Measurements from ENCODE around the gene HSF4. TPM values are rescaled to one million over a fixed set of nuclear protein-coding genes. Genes with fewer than 3 reads are reported as not detected.

HSF4 gene
- total RNA-seq, 1 donor from 2014 or later: 19.0 TPM

DNA sequence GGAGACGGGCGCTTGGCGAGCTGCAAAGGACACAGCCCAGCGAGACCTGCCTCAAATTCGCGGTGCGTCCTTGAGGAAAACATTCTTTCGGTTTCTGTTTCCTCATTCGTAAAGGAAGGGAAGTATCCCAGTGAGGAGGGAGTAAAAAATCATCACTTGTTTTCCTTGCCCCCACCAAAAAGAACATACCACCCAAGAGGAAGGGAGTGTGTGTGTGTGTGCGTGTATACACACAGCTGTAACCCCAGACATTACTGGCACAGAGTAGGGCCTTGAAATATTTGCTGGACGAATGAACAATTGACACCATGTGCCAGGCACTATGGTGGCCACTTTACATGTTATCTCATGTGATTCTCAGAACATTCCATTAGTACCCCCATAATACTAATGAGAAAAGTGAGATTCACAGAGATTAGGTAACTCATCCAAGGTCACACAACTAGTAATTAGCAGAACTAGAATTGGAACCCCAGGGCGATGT, 21.1 kb downstream of the HSF4 start:
- H3K4me1 Mint-ChIP-seq (ENCODE audit: low read depth): peaks cover 11% of the 10 kb centered on the region

GRCh38 chr16:67186550-67186950, 22.0 kb downstream of the HSF4 start:
- H3K27ac Mint-ChIP-seq (ENCODE audit: unreplicated experiment): no peak overlapping the region
- no peak overlapping the region for H3K4me3 Mint-ChIP-seq (ENCODE audit: unreplicated experiment)
- H3K9me3 Mint-ChIP-seq (ENCODE audit: low read depth): no peaks in the 10 kb centered on the region
- no peaks in the 10 kb centered on the region for H3K36me3 Mint-ChIP-seq (ENCODE audit: low read depth)
- DNase-seq (ENCODE audit: low spot score): no peak
- TF ChIP-seq CTCF (IDR thresholded peaks at IDR 0.05): no peak
- peaks cover 15% of the 10 kb centered on the region for H3K4me1 Mint-ChIP-seq (ENCODE audit: low read depth)
- H3K27me3 Mint-ChIP-seq (ENCODE audit: low read depth): no peaks in the 10 kb centered on the region

More for the DNA sequence above, 21.1 kb downstream of the HSF4 start:
- peak; percentile 62 for TF ChIP-seq CTCF (IDR thresholded peaks at IDR 0.05)
- Mint-ChIP-seq H3K36me3 (ENCODE audit: low read depth) (no peaks in the 10 kb centered on the region), H3K4me3 (ENCODE audit: unreplicated experiment) (no peak overlapping the region), H3K27me3 (ENCODE audit: low read depth) (no peaks in the 10 kb centered on the region), H3K9me3 (ENCODE audit: low read depth) (no peaks in the 10 kb centered on the region), H3K27ac (ENCODE audit: unreplicated experiment) (no peak overlapping the region)
- DNase-seq (ENCODE audit: low spot score): no peak

DNA sequence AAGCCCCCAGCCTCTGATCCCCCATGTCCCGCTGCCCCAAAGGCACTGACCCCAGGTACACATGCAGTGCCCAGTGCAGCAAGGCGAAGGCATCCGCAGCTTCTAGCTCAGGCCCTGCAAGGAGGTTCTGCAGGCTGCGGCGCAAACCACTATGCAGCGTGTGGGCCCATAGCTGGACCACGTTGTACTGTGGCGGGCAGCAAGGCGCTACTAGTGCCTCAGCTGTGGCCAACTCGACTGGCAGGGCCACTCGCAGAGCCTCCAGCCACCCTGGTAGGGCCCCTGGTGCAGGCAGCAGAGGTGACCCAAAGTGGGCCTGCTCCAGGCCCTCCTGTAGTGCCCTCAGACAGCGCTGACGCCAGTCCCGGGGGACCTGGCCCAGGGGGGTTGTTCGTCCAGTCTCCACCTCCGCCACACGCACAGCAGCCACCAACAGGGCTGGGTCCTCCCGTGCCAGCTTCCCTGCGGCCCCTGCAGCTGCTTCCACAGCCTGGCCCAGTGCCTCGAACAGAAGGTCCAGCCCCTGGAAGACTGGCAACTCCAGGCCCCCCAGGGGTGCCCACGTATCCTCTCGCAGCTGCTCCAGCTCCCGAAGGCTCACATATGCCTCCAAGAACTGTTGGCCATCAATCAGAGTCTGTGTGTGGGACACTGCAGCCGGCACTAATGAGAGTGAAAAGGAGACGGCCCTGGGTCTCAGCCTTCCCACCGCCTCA, 22.8 kb downstream of the HSF4 start:
- Mint-ChIP-seq H3K9me3 (ENCODE audit: low read depth) (no peaks in the 10 kb centered on the region), H3K36me3 (ENCODE audit: low read depth) (no peaks in the 10 kb centered on the region), H3K4me3 (ENCODE audit: unreplicated experiment) (no peak overlapping the region), H3K27me3 (ENCODE audit: low read depth) (no peaks in the 10 kb centered on the region), H3K27ac (ENCODE audit: unreplicated experiment) (no peak overlapping the region), H3K4me1 (ENCODE audit: low read depth) (peaks cover 19% of the 10 kb centered on the region)
- no peak for TF ChIP-seq CTCF (IDR thresholded peaks at IDR 0.05)
- DNase-seq (ENCODE audit: low spot score): no peak

DNA sequence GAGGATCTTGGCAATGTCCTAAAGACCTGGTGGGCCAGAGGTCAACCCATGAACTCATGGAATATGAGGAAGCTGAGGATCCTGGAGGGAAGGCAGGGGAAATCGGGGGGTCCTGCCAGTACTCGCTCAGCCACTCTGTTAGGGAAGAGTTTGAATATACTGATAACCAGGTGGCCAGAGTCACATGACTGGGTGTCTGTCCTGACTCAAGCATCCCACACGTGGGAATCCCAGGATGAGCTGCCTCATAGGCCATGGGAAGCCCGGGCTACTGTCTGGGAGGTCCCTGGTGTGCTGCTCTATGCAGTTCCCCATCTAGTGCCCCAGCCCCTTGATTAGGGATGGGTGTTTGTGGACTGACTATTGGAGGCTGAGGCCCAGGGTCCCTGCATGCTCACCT, 23.8 kb downstream of the HSF4 start:
- H3K36me3 Mint-ChIP-seq (ENCODE audit: low read depth): peaks cover 1% of the 10 kb centered on the region
- TF ChIP-seq CTCF (IDR thresholded peaks at IDR 0.05): no peak
- peaks cover 28% of the 10 kb centered on the region for H3K4me1 Mint-ChIP-seq (ENCODE audit: low read depth)
- DNase-seq (ENCODE audit: low spot score): no peak
- H3K9me3 Mint-ChIP-seq (ENCODE audit: low read depth): no peaks in the 10 kb centered on the region
- H3K27me3 Mint-ChIP-seq (ENCODE audit: low read depth): no peaks in the 10 kb centered on the region
- H3K27ac Mint-ChIP-seq (ENCODE audit: unreplicated experiment): no peak overlapping the region
- H3K4me3 Mint-ChIP-seq (ENCODE audit: unreplicated experiment): no peak overlapping the region

GRCh38 chr16:67188798-67189197, 24.3 kb downstream of the HSF4 start:
- Mint-ChIP-seq H3K4me1 (ENCODE audit: low read depth) (peaks cover 33% of the 10 kb centered on the region), H3K36me3 (ENCODE audit: low read depth) (peaks cover 1% of the 10 kb centered on the region), H3K27me3 (ENCODE audit: low read depth) (no peaks in the 10 kb centered on the region), H3K4me3 (ENCODE audit: unreplicated experiment) (no peak overlapping the region), H3K9me3 (ENCODE audit: low read depth) (no peaks in the 10 kb centered on the region), H3K27ac (ENCODE audit: unreplicated experiment) (no peak overlapping the region)
- DNase-seq (ENCODE audit: low spot score): no peak
- TF ChIP-seq CTCF (IDR thresholded peaks at IDR 0.05): no peak
